ENCODE results near the gene IZUMO1R.

DNA sequence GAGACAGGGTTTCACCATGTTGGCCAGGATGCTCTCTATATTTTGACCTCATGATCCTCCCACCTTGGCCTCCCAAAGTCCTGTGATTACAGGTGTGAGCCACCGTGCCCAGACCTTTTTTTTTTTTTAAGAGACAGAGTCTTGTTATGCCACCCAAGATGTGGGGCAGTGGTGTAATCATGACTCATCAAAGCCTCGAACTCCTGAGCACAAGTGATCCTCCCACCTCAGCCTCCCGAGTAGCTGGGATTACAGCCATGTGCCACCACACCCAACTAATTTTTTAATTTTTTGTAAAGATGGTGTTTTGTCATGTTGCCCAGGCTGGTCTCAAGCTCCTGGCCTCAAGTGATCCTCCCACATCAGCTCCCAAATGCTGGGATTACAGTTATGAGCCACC lies 37.9 kb downstream of the IZUMO1R start:
- TF ChIP-seq, protein P1, sequence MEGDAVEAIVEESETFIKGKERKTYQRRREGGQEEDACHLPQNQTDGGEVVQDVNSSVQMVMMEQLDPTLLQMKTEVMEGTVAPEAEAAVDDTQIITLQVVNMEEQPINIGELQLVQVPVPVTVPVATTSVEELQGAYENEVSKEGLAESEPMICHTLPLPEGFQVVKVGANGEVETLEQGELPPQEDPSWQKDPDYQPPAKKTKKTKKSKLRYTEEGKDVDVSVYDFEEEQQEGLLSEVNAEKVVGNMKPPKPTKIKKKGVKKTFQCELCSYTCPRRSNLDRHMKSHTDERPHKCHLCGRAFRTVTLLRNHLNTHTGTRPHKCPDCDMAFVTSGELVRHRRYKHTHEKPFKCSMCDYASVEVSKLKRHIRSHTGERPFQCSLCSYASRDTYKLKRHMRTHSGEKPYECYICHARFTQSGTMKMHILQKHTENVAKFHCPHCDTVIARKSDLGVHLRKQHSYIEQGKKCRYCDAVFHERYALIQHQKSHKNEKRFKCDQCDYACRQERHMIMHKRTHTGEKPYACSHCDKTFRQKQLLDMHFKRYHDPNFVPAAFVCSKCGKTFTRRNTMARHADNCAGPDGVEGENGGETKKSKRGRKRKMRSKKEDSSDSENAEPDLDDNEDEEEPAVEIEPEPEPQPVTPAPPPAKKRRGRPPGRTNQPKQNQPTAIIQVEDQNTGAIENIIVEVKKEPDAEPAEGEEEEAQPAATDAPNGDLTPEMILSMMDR (IDR thresholded peaks at IDR 0.05): no peak
- TF ChIP-seq POLR2A (IDR thresholded peaks at IDR 0.05): no peak

Data from ovary (tissue), 3 donors.